PC-9 (cell line): ENCODE data around the gene EMP2.
A peak's percentile ranks its signal among the peaks of the same experiment; 100 is the strongest.

Experiments used
- EZH2 ChIP-seq: fragments of 200-600 bp; sonication (generic); IDR thresholded peaks from 2 replicates; pipeline ENCODE4 v1.8.0; 2017; ENCODE audit warnings: antibody characterized with exemption, low read depth
- TF ChIP-seq, protein P1 (sequence below): fragments of 200-600 bp; sonication (generic); conservative IDR thresholded peaks from 2 replicates; pipeline ENCODE4 v1.6.1; 2017; ENCODE audit warnings: mixed run types, antibody characterized with exemption, mild to moderate bottlenecking, moderate library complexity

DNA sequence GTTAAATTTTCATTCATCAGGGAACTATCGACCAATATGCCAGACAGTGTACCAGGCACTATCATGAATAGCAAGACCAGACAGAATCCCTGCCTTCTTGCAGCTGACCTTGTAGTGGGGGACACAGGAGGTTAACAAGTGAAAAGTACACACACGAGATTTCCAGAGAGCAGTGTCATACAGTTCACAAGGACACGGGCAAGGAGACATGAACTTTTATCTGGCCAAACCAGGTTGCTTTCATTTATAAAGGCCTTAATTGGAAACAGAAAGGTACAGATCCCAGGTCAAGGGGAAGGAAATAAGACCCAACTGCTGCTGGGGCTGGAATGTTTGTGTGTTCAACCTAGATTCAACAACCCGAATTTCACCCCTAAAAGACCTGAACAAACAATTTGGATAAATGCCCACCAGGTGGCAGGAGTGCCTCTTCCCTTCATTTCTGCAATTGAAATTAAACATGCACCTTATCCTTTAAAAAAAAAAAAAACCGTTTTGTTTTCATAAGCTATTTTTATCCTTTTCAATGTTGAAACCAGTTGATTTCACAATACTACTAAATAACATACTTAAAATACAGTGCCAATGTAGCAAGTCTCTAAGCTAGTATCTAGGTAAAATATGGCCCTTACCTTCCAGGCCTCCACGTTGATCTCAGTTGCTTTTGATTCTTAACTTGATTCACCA is 65.9 kb downstream of the EMP2 start:
- no peak for TF ChIP-seq EZH2
- TF ChIP-seq, protein P1, sequence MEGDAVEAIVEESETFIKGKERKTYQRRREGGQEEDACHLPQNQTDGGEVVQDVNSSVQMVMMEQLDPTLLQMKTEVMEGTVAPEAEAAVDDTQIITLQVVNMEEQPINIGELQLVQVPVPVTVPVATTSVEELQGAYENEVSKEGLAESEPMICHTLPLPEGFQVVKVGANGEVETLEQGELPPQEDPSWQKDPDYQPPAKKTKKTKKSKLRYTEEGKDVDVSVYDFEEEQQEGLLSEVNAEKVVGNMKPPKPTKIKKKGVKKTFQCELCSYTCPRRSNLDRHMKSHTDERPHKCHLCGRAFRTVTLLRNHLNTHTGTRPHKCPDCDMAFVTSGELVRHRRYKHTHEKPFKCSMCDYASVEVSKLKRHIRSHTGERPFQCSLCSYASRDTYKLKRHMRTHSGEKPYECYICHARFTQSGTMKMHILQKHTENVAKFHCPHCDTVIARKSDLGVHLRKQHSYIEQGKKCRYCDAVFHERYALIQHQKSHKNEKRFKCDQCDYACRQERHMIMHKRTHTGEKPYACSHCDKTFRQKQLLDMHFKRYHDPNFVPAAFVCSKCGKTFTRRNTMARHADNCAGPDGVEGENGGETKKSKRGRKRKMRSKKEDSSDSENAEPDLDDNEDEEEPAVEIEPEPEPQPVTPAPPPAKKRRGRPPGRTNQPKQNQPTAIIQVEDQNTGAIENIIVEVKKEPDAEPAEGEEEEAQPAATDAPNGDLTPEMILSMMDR = peak; percentile 86
